Neuron (in vitro differentiated cells): ENCODE measurements around the gene TRPM1.

Source experiments
- H2AFZ ChIP-seq: one replicate; pipeline ENCODE4 v1.6.1; 2013; ENCODE audit warnings: low read depth, mild to moderate bottlenecking, inconsistent platforms, low read length, moderate library complexity
- H3K27me3 ChIP-seq: one replicate; pipeline ENCODE4 v1.6.1; 2013; ENCODE audit warnings: low read length; ENCODE audit not compliant: insufficient read depth
- H3K36me3 ChIP-seq: one replicate; pipeline ENCODE4 v1.6.1; 2013; ENCODE audit warnings: low read length; ENCODE audit not compliant: insufficient read depth
- H3K4me1 ChIP-seq: one replicate; pipeline ENCODE4 v1.6.1; 2013; ENCODE audit warnings: low read length; ENCODE audit not compliant: insufficient read depth
- H3K4me3 ChIP-seq: 2 replicates; pipeline ENCODE4 v1.5.1; 2013; ENCODE audit warnings: mild to moderate bottlenecking, low read length, moderate library complexity
- H3K9me3 ChIP-seq: one replicate; pipeline ENCODE4 v1.6.1; 2013; ENCODE audit warnings: low read length

The TRPM1 gene

GRCh38 chr15:30984118-30984517 lies 117.4 kb downstream of the TRPM1 start:
- Histone ChIP-seq H3K9me3 (no peaks in the 10 kb centered on the region), H3K36me3 (peaks cover 14% of the 10 kb centered on the region), H2AFZ (no peak overlapping the region), H3K27me3 (no peaks in the 10 kb centered on the region), H3K4me3 (no peak overlapping the region), H3K4me1 (peaks cover 13% of the 10 kb centered on the region)

GRCh38 chr15:30979457-30979856 lies 122.1 kb downstream of the TRPM1 start:
- Histone ChIP-seq H2AFZ (no peak overlapping the region), H3K36me3 (peaks cover 7% of the 10 kb centered on the region), H3K9me3 (no peaks in the 10 kb centered on the region), H3K4me3 (no peak overlapping the region), H3K27me3 (no peaks in the 10 kb centered on the region), H3K4me1 (peaks cover 1% of the 10 kb centered on the region)

DNA sequence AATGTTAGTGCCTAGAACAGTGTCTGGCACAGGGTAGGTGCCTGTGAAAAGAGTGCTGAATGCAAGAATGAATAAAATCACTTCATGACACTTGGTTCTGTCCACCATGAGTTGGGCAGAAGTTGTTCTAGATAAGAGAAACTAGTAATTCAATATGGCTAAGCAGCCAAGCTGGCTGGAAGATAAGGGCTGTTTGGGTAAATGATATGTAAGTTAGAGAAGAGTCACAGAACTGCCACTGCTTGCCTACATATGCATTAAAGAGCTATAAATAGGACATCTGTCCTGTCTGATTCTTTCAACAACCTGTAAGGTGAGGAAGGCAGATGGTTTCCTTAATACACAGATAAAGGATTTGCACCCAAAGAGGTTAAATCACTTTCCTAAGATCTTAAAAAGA lies 123.2 kb downstream of the TRPM1 start:
- H2AFZ ChIP-seq = no peak overlapping the region
- H3K9me3 ChIP-seq = no peaks in the 10 kb centered on the region
- H3K36me3 ChIP-seq = peaks cover 18% of the 10 kb centered on the region
- H3K4me3 ChIP-seq = no peak overlapping the region
- H3K4me1 ChIP-seq = no peaks in the 10 kb centered on the region
- no peaks in the 10 kb centered on the region for H3K27me3 ChIP-seq

DNA sequence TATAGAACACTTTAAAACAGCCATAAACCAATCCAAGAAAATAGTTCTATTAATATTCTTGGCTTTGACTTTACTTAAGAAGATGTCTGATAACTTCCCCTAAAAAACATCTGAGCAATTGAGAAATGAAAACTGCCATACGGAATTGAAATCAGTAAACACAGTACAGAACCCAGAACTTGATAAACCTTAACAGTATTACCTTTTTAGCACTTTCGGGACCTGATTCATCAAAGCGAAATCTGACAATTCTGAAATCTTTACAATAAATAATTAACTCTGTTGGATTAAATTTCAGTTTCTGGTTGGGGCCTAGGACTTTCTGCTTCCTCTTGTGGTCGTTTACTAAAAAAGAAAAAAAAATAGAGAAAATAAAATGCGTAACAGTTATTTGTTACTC lies 127.4 kb downstream of the TRPM1 start:
- peaks cover 30% of the 10 kb centered on the region for H3K36me3 ChIP-seq
- no peak overlapping the region for H2AFZ ChIP-seq
- H3K9me3 ChIP-seq = no peaks in the 10 kb centered on the region
- no peaks in the 10 kb centered on the region for H3K4me1 ChIP-seq
- no peak overlapping the region for H3K4me3 ChIP-seq
- H3K27me3 ChIP-seq = no peaks in the 10 kb centered on the region

DNA sequence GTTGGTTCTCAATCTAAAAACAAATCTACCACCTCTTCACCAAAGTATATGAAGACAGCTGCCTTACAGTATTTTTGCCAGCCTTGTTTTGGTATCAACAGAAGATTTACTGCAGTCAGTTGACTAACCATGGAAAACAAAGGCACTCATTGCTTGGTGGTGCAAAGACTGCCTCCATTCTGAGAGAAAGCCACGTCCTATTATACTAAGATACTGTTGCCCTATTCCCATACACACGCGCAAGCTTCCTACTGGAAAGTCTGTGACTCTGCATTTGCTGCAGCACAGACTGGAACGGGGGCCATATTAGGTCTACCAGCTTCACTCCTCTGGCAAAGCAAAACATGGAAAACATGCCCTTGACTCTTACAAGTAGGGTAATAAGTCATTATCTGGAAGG lies 128.1 kb downstream of the TRPM1 start:
- no peaks in the 10 kb centered on the region for H3K4me1 ChIP-seq
- no peaks in the 10 kb centered on the region for H3K9me3 ChIP-seq

DNA sequence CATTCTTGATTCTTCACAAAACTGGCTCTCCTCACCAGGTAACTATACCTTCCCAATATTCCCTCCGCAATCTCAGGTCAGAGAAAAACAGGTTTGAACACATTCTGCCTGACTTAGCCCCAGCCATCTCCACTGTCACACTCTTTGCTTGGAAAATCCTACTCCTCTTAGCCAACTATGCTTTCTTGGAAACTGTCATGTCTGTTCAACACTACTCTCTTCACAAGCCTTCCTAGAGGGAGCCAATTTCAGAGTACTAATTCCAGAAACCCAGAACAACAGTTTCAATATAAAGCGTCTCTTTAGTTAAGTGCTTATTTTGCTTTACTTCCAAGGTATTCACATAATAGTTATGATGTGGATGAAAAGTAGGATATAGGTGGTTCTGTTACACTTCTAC lies 131.8 kb downstream of the TRPM1 start:
- Histone ChIP-seq H3K4me3 (no peak overlapping the region), H2AFZ (no peak overlapping the region), H3K36me3 (peaks cover 35% of the 10 kb centered on the region)

More for the DNA sequence above, 128.1 kb downstream of the TRPM1 start:
- peaks cover 30% of the 10 kb centered on the region for H3K36me3 ChIP-seq
- no peaks in the 10 kb centered on the region for H3K27me3 ChIP-seq
- no peak overlapping the region for H2AFZ ChIP-seq
- H3K4me3 ChIP-seq = no peak overlapping the region

GRCh38 chr15:30963681-30964080 lies 137.8 kb downstream of the TRPM1 start:
- no peak overlapping the region for H3K4me3 ChIP-seq
- H2AFZ ChIP-seq = no peak overlapping the region
- H3K9me3 ChIP-seq = no peaks in the 10 kb centered on the region
- no peaks in the 10 kb centered on the region for H3K27me3 ChIP-seq
- H3K4me1 ChIP-seq = no peaks in the 10 kb centered on the region
- H3K36me3 ChIP-seq = peaks cover 36% of the 10 kb centered on the region

More for the DNA sequence above, 131.8 kb downstream of the TRPM1 start:
- Histone ChIP-seq H3K4me1 (no peaks in the 10 kb centered on the region), H3K27me3 (no peaks in the 10 kb centered on the region), H3K9me3 (no peaks in the 10 kb centered on the region)

DNA sequence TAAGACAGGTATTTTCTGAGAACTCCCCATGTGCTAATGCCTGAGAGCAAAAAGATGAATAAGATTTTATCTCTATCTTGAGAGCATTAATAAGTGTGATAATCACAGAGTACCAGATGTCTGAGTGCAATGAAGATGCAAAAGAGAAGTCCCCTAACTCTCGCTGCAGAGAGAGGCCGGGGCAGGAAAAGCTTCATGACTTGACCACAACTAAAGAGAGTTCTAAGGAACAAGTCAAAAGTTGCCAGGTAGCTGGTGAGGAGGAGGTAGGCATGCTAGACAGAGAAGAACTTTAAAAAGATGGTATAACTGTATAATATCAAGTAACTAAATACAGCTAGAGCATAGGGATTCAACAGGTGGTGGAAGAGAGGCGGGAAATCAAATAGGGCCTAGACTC lies 138.9 kb downstream of the TRPM1 start:
- peaks cover 45% of the 10 kb centered on the region for H3K36me3 ChIP-seq
- H3K4me3 ChIP-seq = no peak overlapping the region
- no peaks in the 10 kb centered on the region for H3K9me3 ChIP-seq
- H2AFZ ChIP-seq = no peak overlapping the region
- H3K27me3 ChIP-seq = no peaks in the 10 kb centered on the region
- H3K4me1 ChIP-seq = no peaks in the 10 kb centered on the region

- Histone ChIP-seq H3K9me3 (no peaks in the 10 kb centered on the region), H3K36me3 (peaks cover 47% of the 10 kb centered on the region), H3K27me3 (no peaks in the 10 kb centered on the region), H3K4me3 (no peak overlapping the region), H2AFZ (no peak overlapping the region), H3K4me1 (no peaks in the 10 kb centered on the region)
Observed at GRCh38 chr15:30962079-30962478, 139.4 kb downstream of the TRPM1 start.

DNA sequence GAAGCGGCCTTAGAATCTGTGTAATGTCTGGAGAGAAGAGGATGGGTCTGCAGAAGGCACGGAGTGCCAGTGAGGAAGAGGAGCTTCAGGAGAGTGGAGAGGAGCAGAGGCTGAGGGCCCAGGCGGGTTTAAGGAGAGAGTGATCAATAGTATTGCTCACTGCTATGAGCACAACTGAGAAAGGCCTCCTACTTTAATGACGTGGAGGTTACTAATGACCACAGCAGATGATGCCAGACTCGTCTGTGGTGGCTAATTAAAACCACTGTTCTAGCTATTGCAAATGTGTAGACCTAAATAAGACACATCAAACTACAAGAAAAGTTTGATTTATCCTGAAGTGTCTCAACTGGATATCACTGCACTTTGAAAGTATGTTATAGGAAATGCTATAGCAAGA lies 143.3 kb downstream of the TRPM1 start:
- no peaks in the 10 kb centered on the region for H3K9me3 ChIP-seq
- H3K4me1 ChIP-seq = no peaks in the 10 kb centered on the region
- no peak overlapping the region for H3K4me3 ChIP-seq
- no peaks in the 10 kb centered on the region for H3K27me3 ChIP-seq
- H2AFZ ChIP-seq = no peak overlapping the region
- peaks cover 62% of the 10 kb centered on the region for H3K36me3 ChIP-seq

- Histone ChIP-seq H3K36me3 (peaks cover 76% of the 10 kb centered on the region), H3K27me3 (no peaks in the 10 kb centered on the region), H3K4me3 (no peak overlapping the region), H3K9me3 (no peaks in the 10 kb centered on the region), H3K4me1 (no peaks in the 10 kb centered on the region), H2AFZ (no peak overlapping the region)
Observed at GRCh38 chr15:30956216-30957124, 145.1 kb downstream of the TRPM1 start.

DNA sequence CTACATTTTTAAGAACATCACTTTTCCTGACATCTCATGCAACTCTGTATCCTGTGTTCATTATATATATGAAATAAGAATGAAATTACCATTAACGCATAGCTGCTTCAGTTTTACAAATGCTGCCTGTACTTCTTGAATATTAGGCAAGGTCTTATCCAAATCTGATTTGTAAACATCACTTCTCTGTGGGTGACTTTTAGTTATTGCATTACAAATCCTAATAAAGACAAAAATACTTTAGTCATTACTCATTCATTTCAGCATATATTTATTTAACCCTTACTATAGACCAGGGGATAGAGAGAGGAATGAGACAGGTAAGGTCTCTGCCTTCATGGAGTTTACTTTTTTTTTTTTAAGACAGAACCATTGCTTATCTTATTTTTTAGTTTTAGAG lies 146.9 kb downstream of the TRPM1 start:
- no peak overlapping the region for H2AFZ ChIP-seq
- no peaks in the 10 kb centered on the region for H3K4me1 ChIP-seq
- H3K27me3 ChIP-seq = no peaks in the 10 kb centered on the region
- no peaks in the 10 kb centered on the region for H3K9me3 ChIP-seq
- no peak overlapping the region for H3K4me3 ChIP-seq
- H3K36me3 ChIP-seq = peaks cover 74% of the 10 kb centered on the region

- Histone ChIP-seq H2AFZ (no peak overlapping the region), H3K4me3 (no peak overlapping the region), H3K9me3 (peaks cover 4% of the 10 kb centered on the region), H3K36me3 (peaks cover 74% of the 10 kb centered on the region), H3K27me3 (no peaks in the 10 kb centered on the region), H3K4me1 (no peaks in the 10 kb centered on the region)
Observed at GRCh38 chr15:30953731-30954378, 147.7 kb downstream of the TRPM1 start.
